Sigmoid colon (tissue), 3 donors: ENCODE data around the gene RGMB.

Source experiments
- CTCF ChIP-seq, 4 experiments: fragments of 450-650 bp in 3 of 4; fragments of 200-600 bp in 1 of 4; IDR thresholded peaks; one replicate each; pipeline ENCODE4 v1.5.1; 2016 to 2019; ENCODE audit warnings: antibody characterized with exemption in 4 of 4, mild to moderate bottlenecking in 3 of 4, moderate library complexity in 2 of 4
- POLR2A ChIP-seq, 2 donors: fragments of 450-650 bp; IDR thresholded peaks; one replicate each; pipeline ENCODE4 v1.6.1; 2016; ENCODE audit warnings: antibody characterized with exemption in 2 of 2, mild to moderate bottlenecking in 2 of 2, moderate library complexity in 2 of 2

GRCh38 chr5:98827588-98828284 lies 54.3 kb downstream of the RGMB start:
- no peak for TF ChIP-seq POLR2A (IDR thresholded peaks at IDR 0.05)
- no peak for TF ChIP-seq CTCF (IDR thresholded peaks at IDR 0.05)
